Measurements from ENCODE around the gene CDKN2AIPNL.

DNA sequence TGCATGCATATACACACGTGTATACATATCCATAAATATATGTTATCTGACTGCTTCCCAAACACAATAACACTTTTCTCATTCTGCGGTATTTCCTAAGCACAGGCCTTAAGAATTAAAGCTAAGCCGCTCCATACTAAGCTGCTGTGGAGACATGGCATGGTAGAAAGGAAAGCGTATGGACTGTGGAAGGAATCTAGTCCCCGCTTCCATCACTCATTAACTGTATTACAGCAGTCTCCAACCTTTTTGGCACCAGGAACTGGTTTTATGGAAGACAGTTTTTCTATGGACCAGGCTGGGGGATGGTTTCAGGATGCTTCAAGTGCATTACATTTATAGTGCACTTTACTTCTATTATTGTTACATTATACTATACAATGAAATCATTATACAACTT lies 56.0 kb downstream of the CDKN2AIPNL start:
- no peak for TF ChIP-seq CTCF (IDR thresholded peaks at IDR 0.05)
- no peak for TF ChIP-seq POLR2A (IDR thresholded peaks at IDR 0.05)
